GM10266 (cell line): Measurements from ENCODE around the gene DTL.

Experiments
- DNase-seq: peaks from one replicate; pipeline ENCODE4 v3.0.0; 2012; ENCODE audit errors: extremely low spot score
- TF ChIP-seq, protein P1 (sequence below): IDR thresholded peaks from 2 replicates; pipeline ENCODE4 v1.5.1; 2012; ENCODE audit warnings: mild to moderate bottlenecking, low read depth; ENCODE audit not compliant: control insufficient read depth, insufficient read depth; ENCODE audit errors: missing control alignments

DTL gene

DNA sequence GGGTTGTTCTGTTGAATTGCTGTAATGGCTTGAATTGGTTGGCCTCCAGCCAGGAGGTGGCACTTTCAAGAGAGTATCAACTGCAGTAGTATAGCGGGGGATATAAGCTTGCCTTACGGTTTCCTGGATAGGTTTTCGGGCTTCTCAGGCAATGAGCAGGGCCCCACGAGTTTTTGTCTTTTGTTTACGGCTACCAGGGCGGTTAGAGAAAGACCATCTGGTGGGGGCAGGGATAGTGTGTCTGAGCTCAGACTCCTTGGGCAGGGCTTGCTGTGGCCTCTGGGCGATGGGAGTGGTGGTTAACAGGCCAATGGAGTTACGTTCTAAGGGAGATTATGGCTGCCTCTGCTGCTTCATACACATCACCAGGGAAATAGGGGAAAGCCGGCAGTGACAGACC, 62.8 kb downstream of the DTL start:
- TF ChIP-seq, protein P1, sequence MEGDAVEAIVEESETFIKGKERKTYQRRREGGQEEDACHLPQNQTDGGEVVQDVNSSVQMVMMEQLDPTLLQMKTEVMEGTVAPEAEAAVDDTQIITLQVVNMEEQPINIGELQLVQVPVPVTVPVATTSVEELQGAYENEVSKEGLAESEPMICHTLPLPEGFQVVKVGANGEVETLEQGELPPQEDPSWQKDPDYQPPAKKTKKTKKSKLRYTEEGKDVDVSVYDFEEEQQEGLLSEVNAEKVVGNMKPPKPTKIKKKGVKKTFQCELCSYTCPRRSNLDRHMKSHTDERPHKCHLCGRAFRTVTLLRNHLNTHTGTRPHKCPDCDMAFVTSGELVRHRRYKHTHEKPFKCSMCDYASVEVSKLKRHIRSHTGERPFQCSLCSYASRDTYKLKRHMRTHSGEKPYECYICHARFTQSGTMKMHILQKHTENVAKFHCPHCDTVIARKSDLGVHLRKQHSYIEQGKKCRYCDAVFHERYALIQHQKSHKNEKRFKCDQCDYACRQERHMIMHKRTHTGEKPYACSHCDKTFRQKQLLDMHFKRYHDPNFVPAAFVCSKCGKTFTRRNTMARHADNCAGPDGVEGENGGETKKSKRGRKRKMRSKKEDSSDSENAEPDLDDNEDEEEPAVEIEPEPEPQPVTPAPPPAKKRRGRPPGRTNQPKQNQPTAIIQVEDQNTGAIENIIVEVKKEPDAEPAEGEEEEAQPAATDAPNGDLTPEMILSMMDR = no peak
- DNase-seq = no peak

DNA sequence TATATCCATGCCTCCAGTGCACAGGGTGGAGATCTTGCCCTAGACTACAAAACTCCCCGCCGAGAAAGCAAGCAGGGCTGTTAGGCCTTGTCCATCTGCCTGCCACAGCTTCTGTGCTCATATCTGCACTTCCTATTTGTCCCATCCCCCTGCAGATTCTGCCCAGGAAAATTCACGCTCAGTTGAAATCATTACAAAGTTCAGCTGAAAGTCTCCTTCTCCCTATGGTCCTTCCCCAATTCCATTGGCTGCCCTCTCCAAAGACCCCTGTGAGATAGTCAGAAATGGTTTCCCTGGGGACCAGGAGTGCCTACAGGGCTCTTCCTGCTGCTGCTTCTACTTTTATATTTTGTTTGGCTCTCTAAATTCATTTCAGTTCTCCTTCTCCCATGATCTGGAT, 63.2 kb downstream of the DTL start:
- DNase-seq = no peak
- TF ChIP-seq, protein P1 = no peak

DNA sequence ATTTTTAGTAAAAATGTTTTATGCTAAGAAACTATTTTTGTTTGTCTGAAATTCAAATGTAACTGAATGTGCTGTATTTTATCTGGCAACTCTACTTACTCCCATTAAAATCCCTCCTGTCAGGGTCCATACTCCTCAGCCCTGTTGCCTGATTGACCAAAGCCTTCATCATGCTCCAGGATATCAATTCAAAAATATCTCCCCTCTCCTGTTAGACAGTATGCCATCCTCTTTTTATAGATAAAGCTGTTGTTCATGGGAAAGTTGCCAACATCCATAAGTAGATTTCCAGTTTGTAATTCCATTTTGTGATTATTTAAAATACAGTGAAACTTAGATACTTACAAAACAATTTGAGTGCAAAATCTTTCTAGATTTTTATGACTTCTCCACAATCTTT, 65.7 kb downstream of the DTL start:
- DNase-seq = no peak
- TF ChIP-seq, protein P1 = no peak

DNA sequence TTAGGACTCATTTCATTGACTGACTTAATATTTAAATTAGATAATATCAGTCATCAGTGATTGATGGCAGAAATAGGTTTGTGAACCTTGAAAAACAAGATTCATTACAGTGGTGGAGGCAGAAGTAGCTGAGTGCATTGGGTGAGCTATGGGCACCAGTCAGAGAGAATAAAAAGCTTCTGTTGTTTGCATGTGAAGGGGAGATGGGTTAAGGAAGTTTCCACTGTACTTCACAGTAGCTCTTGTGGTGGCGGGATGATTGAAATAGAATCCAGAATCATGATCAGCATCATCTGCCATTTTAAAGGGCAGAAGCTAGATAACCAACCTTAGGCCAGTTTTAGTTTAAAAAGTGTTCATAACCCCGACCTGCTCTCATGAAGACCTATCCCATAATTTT, 66.2 kb downstream of the DTL start:
- no peak for DNase-seq
- TF ChIP-seq, protein P1 = no peak

DNA sequence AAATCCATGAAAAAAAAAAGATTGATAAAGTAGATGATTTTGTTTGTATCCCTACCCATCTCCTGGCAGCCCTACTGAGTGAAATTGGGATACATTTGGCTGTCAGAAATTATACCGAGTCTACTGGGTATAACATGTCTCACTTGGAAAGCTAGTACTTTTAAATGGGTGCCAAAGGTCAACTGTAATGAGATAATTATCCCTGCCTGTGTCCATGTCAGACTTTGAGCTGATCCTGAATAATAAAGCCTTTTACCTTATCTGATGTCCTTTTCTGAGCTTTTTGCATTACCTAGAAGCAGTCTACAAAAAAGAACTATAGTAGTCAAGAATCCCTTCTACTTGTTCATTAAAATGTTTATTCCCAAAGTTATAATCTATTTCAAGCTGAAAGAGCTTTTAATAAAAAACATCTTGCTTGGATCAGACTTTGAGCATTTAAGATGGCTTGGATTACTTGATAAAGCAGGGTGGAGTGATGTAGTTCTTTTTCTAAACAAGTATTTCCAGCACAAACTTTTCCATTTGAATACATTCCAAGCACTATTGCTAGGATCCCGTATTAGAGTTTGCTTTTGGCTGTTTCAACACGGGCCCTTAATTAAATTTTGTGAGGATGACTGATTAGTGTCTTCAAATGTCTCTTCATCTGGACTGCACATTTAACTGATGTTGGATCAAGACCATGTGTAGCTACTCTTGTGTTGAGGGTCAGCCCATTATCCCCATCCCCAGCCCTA, 69.2 kb downstream of the DTL start:
- no peak for DNase-seq

DNA sequence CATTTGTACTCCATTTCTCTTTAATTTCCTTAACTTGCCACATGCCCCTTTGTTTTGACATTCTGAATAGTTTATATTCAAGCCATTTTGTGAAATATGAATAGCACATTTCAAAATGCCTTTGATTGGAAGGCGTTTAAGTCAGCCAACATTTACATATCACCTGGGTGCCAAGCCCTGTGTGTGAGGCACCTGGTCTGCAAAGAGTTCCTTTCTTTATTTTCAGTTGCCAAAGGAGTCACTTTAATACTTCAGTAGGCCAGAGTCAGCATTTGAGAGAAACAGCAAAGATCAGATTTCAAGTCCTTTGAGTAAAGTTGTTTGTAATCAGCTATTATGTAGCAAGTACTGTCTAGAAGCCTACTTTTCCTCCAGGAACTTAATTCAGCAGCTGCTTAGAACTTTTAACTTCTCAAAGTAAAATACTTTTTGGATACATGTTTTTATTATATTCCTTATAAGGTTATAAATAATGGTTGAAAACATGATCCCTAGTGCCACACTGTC, 70.8 kb downstream of the DTL start:
- TF ChIP-seq, protein P1 = no peak
- DNase-seq = no peak

More for the DNA sequence above, 69.2 kb downstream of the DTL start:
- TF ChIP-seq, protein P1 = no peak

DNA sequence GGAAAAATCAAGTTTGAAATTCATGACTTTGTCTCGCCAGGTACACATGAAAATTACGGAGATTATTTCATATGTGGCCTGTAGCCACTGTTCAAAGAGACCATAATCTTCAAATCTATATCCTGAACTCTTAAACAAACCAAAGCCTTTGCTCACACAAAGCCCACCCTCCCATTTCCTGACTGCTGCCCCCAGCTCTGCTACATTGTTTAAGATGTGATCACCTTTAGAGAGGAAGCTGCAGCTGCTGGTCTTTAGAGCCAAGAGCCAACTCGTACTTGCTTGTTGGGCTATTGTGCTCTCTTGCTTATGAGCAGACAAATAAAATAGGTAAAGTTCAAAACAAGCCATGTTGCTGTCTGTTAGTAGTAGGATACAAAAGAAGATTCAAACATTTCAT, 71.9 kb downstream of the DTL start:
- DNase-seq = no peak
- TF ChIP-seq, protein P1 = no peak
